ENCODE results near the gene F2RL1.

GRCh38 chr5:76808141-76808691 lies 10.6 kb upstream of the F2RL1 start:
- TF ChIP-seq EZH2phosphoT487 (IDR thresholded peaks at IDR 0.05; ENCODE audit: insufficient read depth, low read depth) = no peak
- no peak for TF ChIP-seq EZH2 (IDR thresholded peaks at IDR 0.05; ENCODE audit: insufficient read depth, poor library complexity, severe bottlenecking)
